ENCODE measurements around the gene OR52N5. TPM values are rescaled to one million over a fixed set of nuclear protein-coding genes. Genes with fewer than 3 reads are reported as not detected.

Gene OR52N5
- total RNA-seq, 1 experiment from 2014 or later = not detected

- intact Hi-C loops (cut with micrococcal nuclease; ENCODE audit: unreplicated experiment) (no loop called here), in situ Hi-C loops (cut with HindIII; ENCODE audit: low pct_unique_long_range_greater_than_20kb, low sequenced_read_pairs) (no loop called here)
- ChIA-PET POLR2A (no interaction called here), CTCF (no interaction called here)
- no TSS peak for BruUV-seq (replicated peaks)
- no peak for ATAC-seq
- Histone ChIP-seq H3K27me3 (ENCODE audit: control insufficient read depth, insufficient read depth, low read length) (peaks cover 10% of the 10 kb centered on the region), H3K9me3 (ENCODE audit: control insufficient read depth, insufficient read depth, low read depth, low read length) (no peaks in the 10 kb centered on the region), H3K27ac (ENCODE audit: low read length) (no peak within 1 kb of the TSS), H3K4me3 (ENCODE audit: low read depth in 2 of 2, low read length in 2 of 2) (no peak within 1 kb of the TSS), H3K36me3 (ENCODE audit: control insufficient read depth, insufficient read depth, low read length) (no peaks in the 10 kb centered on the region), H3K4me1 (ENCODE audit: control insufficient read depth, insufficient read depth, low read length) (no peaks in the 10 kb centered on the region)
- TF ChIP-seq TCF7L2 (IDR thresholded peaks at IDR 0.05; ENCODE audit: low read depth, low read length) (no peak), POLR2AphosphoS5 (IDR thresholded peaks at IDR 0.05; ENCODE audit: low read depth, low read length) (no peak), SIN3A (IDR thresholded peaks at IDR 0.05; ENCODE audit: borderline replicate concordance, insufficient read depth, low read depth, low read length) (no peak)
- TF ChIP-seq, protein P1, sequence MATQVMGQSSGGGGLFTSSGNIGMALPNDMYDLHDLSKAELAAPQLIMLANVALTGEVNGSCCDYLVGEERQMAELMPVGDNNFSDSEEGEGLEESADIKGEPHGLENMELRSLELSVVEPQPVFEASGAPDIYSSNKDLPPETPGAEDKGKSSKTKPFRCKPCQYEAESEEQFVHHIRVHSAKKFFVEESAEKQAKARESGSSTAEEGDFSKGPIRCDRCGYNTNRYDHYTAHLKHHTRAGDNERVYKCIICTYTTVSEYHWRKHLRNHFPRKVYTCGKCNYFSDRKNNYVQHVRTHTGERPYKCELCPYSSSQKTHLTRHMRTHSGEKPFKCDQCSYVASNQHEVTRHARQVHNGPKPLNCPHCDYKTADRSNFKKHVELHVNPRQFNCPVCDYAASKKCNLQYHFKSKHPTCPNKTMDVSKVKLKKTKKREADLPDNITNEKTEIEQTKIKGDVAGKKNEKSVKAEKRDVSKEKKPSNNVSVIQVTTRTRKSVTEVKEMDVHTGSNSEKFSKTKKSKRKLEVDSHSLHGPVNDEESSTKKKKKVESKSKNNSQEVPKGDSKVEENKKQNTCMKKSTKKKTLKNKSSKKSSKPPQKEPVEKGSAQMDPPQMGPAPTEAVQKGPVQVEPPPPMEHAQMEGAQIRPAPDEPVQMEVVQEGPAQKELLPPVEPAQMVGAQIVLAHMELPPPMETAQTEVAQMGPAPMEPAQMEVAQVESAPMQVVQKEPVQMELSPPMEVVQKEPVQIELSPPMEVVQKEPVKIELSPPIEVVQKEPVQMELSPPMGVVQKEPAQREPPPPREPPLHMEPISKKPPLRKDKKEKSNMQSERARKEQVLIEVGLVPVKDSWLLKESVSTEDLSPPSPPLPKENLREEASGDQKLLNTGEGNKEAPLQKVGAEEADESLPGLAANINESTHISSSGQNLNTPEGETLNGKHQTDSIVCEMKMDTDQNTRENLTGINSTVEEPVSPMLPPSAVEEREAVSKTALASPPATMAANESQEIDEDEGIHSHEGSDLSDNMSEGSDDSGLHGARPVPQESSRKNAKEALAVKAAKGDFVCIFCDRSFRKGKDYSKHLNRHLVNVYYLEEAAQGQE (IDR thresholded peaks at IDR 0.05; ENCODE audit: insufficient read depth in 1 of 2, low read depth in 2 of 2, low read length in 1 of 2) = no peak
- TF ChIP-seq, protein P2, sequence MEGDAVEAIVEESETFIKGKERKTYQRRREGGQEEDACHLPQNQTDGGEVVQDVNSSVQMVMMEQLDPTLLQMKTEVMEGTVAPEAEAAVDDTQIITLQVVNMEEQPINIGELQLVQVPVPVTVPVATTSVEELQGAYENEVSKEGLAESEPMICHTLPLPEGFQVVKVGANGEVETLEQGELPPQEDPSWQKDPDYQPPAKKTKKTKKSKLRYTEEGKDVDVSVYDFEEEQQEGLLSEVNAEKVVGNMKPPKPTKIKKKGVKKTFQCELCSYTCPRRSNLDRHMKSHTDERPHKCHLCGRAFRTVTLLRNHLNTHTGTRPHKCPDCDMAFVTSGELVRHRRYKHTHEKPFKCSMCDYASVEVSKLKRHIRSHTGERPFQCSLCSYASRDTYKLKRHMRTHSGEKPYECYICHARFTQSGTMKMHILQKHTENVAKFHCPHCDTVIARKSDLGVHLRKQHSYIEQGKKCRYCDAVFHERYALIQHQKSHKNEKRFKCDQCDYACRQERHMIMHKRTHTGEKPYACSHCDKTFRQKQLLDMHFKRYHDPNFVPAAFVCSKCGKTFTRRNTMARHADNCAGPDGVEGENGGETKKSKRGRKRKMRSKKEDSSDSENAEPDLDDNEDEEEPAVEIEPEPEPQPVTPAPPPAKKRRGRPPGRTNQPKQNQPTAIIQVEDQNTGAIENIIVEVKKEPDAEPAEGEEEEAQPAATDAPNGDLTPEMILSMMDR (IDR thresholded peaks at IDR 0.05) = no peak
- DNase-seq (ENCODE audit: low read depth, low spot score) = no peak
These were observed 46.8 kb downstream of the OR52N5 start, which contains the start of gene OR56B1 for GRCh38 chr11:5736396-5736795. Gene OR56B1, plus strand, starts transcription at chr11:5736448. Its CDS starts 69 bp downstream, at chr11:5736517.

- Histone ChIP-seq H3K4me1 (ENCODE audit: control insufficient read depth, insufficient read depth, low read length) (no peaks in the 10 kb centered on the region), H3K4me3 (ENCODE audit: low read depth in 2 of 2, low read length in 2 of 2) (no peak overlapping the region), H3K27ac (ENCODE audit: low read length) (no peak overlapping the region), H3K36me3 (ENCODE audit: control insufficient read depth, insufficient read depth, low read length) (no peaks in the 10 kb centered on the region), H3K9me3 (ENCODE audit: control insufficient read depth, insufficient read depth, low read depth, low read length) (no peaks in the 10 kb centered on the region), H3K27me3 (ENCODE audit: control insufficient read depth, insufficient read depth, low read length) (peaks cover 31% of the 10 kb centered on the region)
- POLR2A ChIA-PET = no interaction called here
- DNase-seq (ENCODE audit: low read depth, low spot score) (no peak), ATAC-seq (no peak)
- BruUV-seq (replicated peaks) = no TSS peak
- intact Hi-C loops (cut with micrococcal nuclease; ENCODE audit: unreplicated experiment) = no loop called here
- in situ Hi-C loops (cut with HindIII; ENCODE audit: low pct_unique_long_range_greater_than_20kb, low sequenced_read_pairs) = no loop called here
- TF ChIP-seq SIN3A (IDR thresholded peaks at IDR 0.05; ENCODE audit: borderline replicate concordance, insufficient read depth, low read depth, low read length) = no peak
- TF ChIP-seq, protein P1 (IDR thresholded peaks at IDR 0.05; ENCODE audit: insufficient read depth in 1 of 2, low read depth in 2 of 2, low read length in 1 of 2) = no peak
- TF ChIP-seq POLR2AphosphoS5 (IDR thresholded peaks at IDR 0.05; ENCODE audit: low read depth, low read length) = no peak
- TF ChIP-seq, protein P2 (IDR thresholded peaks at IDR 0.05) = no peak
- no peak for TF ChIP-seq TCF7L2 (IDR thresholded peaks at IDR 0.05; ENCODE audit: low read depth, low read length)
- CTCF ChIA-PET = interaction anchor here (0.7 kb wide), 1 partner anchor 37 kb away, joined by 3 read pairs; no protein-coding TSS in a partner anchor
These were observed 55.5 kb downstream of the OR52N5 start for GRCh38 chr11:5727691-5728090.
